VCaP (cell line): Measurements from ENCODE around the gene TSSC4.

Experiments used
- H3K27ac ChIP-seq: fragments of 450-650 bp; 2 replicates; pipeline ENCODE4 v1.5.1; 2017
- CTCF ChIP-seq: fragments of 450-650 bp; conservative IDR thresholded peaks from 2 replicates; pipeline ENCODE4 v1.5.1; 2017; ENCODE audit warnings: mild to moderate bottlenecking, moderate library complexity

The TSSC4 gene

GRCh38 chr11:2366733-2367132 lies 33.8 kb upstream of the TSSC4 start:
- TF ChIP-seq CTCF = no peak
- H3K27ac ChIP-seq = no peak overlapping the region

- H3K27ac ChIP-seq = no peak overlapping the region
- no peak for TF ChIP-seq CTCF
These were observed 33.0 kb upstream of the TSSC4 start for GRCh38 chr11:2367266-2368160.

- TF ChIP-seq CTCF = no peak
These were observed 32.2 kb upstream of the TSSC4 start for GRCh38 chr11:2368178-2368850.

GRCh38 chr11:2368851-2369180 lies 31.7 kb upstream of the TSSC4 start:
- no peak for TF ChIP-seq CTCF

More at GRCh38 chr11:2368178-2368850, 32.2 kb upstream of the TSSC4 start:
- no peak overlapping the region for H3K27ac ChIP-seq

GRCh38 chr11:2369320-2369719 lies 31.2 kb upstream of the TSSC4 start:
- no peak for TF ChIP-seq CTCF
- no peak overlapping the region for H3K27ac ChIP-seq

More at GRCh38 chr11:2368851-2369180, 31.7 kb upstream of the TSSC4 start:
- H3K27ac ChIP-seq = no peak overlapping the region

- no peak for TF ChIP-seq CTCF
- H3K27ac ChIP-seq = no peak overlapping the region
These were observed 30.7 kb upstream of the TSSC4 start for GRCh38 chr11:2369896-2370295.

- H3K27ac ChIP-seq = peak overlapping the region; percentile 89
- TF ChIP-seq CTCF = no peak
These were observed 25.9 kb upstream of the TSSC4 start for GRCh38 chr11:2374456-2375201.
